Left ventricle myocardium inferior (tissue), 1 donor: ENCODE data around the gene MYO18B. TPM values are rescaled to one million over a fixed set of nuclear protein-coding genes. Genes with fewer than 3 reads are reported as not detected.

Experiments
- DNase-seq: peaks from one replicate; pipeline ENCODE4 v3.0.0-alpha.2; 2020
- H3K27ac ChIP-seq: fragments of 200-600 bp; replicated peaks from 2 replicates; pipeline ENCODE4 v1.8.0; 2021
- H3K27me3 ChIP-seq: fragments of 200-600 bp; 2 replicates; pipeline ENCODE4 v1.8.0; 2021; ENCODE audit warnings: low read depth
- H3K36me3 ChIP-seq: fragments of 200-600 bp; 2 replicates; pipeline ENCODE4 v1.8.0; 2021
- H3K4me1 ChIP-seq: fragments of 200-600 bp; 2 replicates; pipeline ENCODE4 v1.8.0; 2021
- H3K4me3 ChIP-seq: fragments of 200-600 bp; 2 replicates; pipeline ENCODE4 v1.8.0; 2021; ENCODE audit warnings: mild to moderate bottlenecking, moderate library complexity
- H3K9me3 ChIP-seq: fragments of 200-600 bp; replicated peaks from 2 replicates; pipeline ENCODE4 v1.8.0; 2021
- CTCF ChIP-seq: fragments of 200-600 bp; IDR thresholded peaks from 2 replicates; pipeline ENCODE4 v1.8.0; 2021; ENCODE audit warnings: antibody characterized with exemption, mild to moderate bottlenecking, borderline replicate concordance
- intact Hi-C: fragments of 100-400 bp; cut with micrococcal nuclease; formaldehyde crosslinking; loops from one replicate; pipeline ENCODE4 v1.11.0; 2022
- total RNA-seq: library from RNA; stranded (reverse); fragmentation: NEBNext Ultra II Directional; extraction: Animal tissue kit (Norgen Biotek cat#: 25700); gene quantifications from one replicate; pipeline ENCODE4 v1.2.1, GENCODE V29; 2021
- donor health status: DM: no; HTN: yes; CAD: no; lungs with severe emphysema.

The MYO18B gene
- total RNA-seq, 1 donor from 2014 or later = 163 TPM

GRCh38 chr22:25782831-25783230 lies 40.8 kb downstream of the MYO18B start:
- H3K9me3 ChIP-seq = no peaks in the 10 kb centered on the region
- peaks cover 65% of the 10 kb centered on the region for H3K36me3 ChIP-seq
- no peak for TF ChIP-seq CTCF
- intact Hi-C loops = no loop called here
- no peaks in the 10 kb centered on the region for H3K4me1 ChIP-seq
- no peak overlapping the region for H3K4me3 ChIP-seq
- no peak for DNase-seq
- H3K27ac ChIP-seq = no peak overlapping the region
- H3K27me3 ChIP-seq = peaks cover 10% of the 10 kb centered on the region

GRCh38 chr22:25783856-25784255 lies 41.9 kb downstream of the MYO18B start:
- H3K27ac ChIP-seq = no peak overlapping the region
- TF ChIP-seq CTCF = no peak
- peaks cover 58% of the 10 kb centered on the region for H3K36me3 ChIP-seq
- no peaks in the 10 kb centered on the region for H3K4me1 ChIP-seq
- H3K4me3 ChIP-seq = no peak overlapping the region
- intact Hi-C loops = no loop called here
- peaks cover 10% of the 10 kb centered on the region for H3K27me3 ChIP-seq
- H3K9me3 ChIP-seq = no peaks in the 10 kb centered on the region
- no peak for DNase-seq

- Histone ChIP-seq H3K27me3 (no peaks in the 10 kb centered on the region), H3K4me1 (peaks cover 2% of the 10 kb centered on the region), H3K36me3 (peaks cover 47% of the 10 kb centered on the region), H3K4me3 (no peak overlapping the region), H3K27ac (no peak overlapping the region), H3K9me3 (no peaks in the 10 kb centered on the region)
- intact Hi-C loops = no loop called here
- no peak for DNase-seq
- TF ChIP-seq CTCF = no peak
Observed at GRCh38 chr22:25786165-25786564, 44.2 kb downstream of the MYO18B start.

- intact Hi-C loops = no loop called here
- Histone ChIP-seq H3K27me3 (no peaks in the 10 kb centered on the region), H3K36me3 (no peaks in the 10 kb centered on the region), H3K9me3 (no peaks in the 10 kb centered on the region), H3K27ac (no peak overlapping the region), H3K4me3 (no peak overlapping the region), H3K4me1 (peaks cover 12% of the 10 kb centered on the region)
- DNase-seq = no peak
- no peak for TF ChIP-seq CTCF
Observed at GRCh38 chr22:25791556-25791955, 49.6 kb downstream of the MYO18B start.

GRCh38 chr22:25795478-25795877 lies 53.5 kb downstream of the MYO18B start:
- Histone ChIP-seq H3K4me3 (no peak overlapping the region), H3K27me3 (no peaks in the 10 kb centered on the region), H3K27ac (no peak overlapping the region), H3K9me3 (no peaks in the 10 kb centered on the region), H3K36me3 (peaks cover 6% of the 10 kb centered on the region), H3K4me1 (peaks cover 12% of the 10 kb centered on the region)
- no peak for DNase-seq
- intact Hi-C loops = no loop called here
- TF ChIP-seq CTCF = no peak
